Loucy (cell line): ENCODE results near the gene ISLR2.

Experiments
- H2AFZ ChIP-seq: fragments of 200-600 bp; sonication (generic); 2 replicates; pipeline ENCODE4 v1.6.0; 2016; ENCODE audit warnings: antibody characterized with exemption, mild to moderate bottlenecking, low read length, moderate library complexity
- H3F3A ChIP-seq: fragments of 200-600 bp; 2 replicates; pipeline ENCODE4 v1.6.0; 2016; ENCODE audit warnings: antibody characterized with exemption, low read depth, mild to moderate bottlenecking
- H3K27me3 ChIP-seq: fragments of 200-600 bp; sonication (generic); 2 replicates; pipeline ENCODE4 v1.6.1; 2014; ENCODE audit warnings: low read length, mild to moderate bottlenecking; ENCODE audit not compliant: insufficient read depth, poor library complexity, severe bottlenecking
- H3K36me3 ChIP-seq: fragments of 200-600 bp; sonication (generic); 2 replicates; pipeline ENCODE4 v1.6.1; 2016; ENCODE audit warnings: low read length; ENCODE audit not compliant: insufficient read depth
- H3K4me1 ChIP-seq: fragments of 200-600 bp; sonication (generic); 2 replicates; pipeline ENCODE4 v1.5.1; 2014; ENCODE audit warnings: low read length, mild to moderate bottlenecking; ENCODE audit not compliant: insufficient read depth, poor library complexity, severe bottlenecking
- H3K4me2 ChIP-seq: fragments of 200-600 bp; sonication (generic); 2 replicates; pipeline ENCODE4 v1.6.0; 2014; ENCODE audit warnings: antibody characterized with exemption, low read length, low read depth, mild to moderate bottlenecking; ENCODE audit not compliant: poor library complexity, severe bottlenecking
- H3K4me3 ChIP-seq: fragments of 200-600 bp; sonication (generic); 2 replicates; pipeline ENCODE4 v1.5.1; 2014; ENCODE audit warnings: low read length, mild to moderate bottlenecking, mixed read lengths; ENCODE audit not compliant: poor library complexity, severe bottlenecking
- H3K79me2 ChIP-seq: fragments of 200-600 bp; sonication (generic); 2 replicates; pipeline ENCODE4 v1.6.1; 2014; ENCODE audit warnings: low read length; ENCODE audit not compliant: insufficient read depth
- H3K9ac ChIP-seq: fragments of 200-600 bp; sonication (generic); 2 replicates; pipeline ENCODE4 v1.6.0; 2014; ENCODE audit warnings: mild to moderate bottlenecking, low read depth, low read length, moderate library complexity; ENCODE audit not compliant: poor library complexity, severe bottlenecking
- H3K9me2 ChIP-seq: fragments of 200-600 bp; sonication (generic); replicated peaks from 2 replicates; pipeline ENCODE4 v1.6.1; 2016; ENCODE audit warnings: low read depth, low read length, mixed read lengths
- H3K9me3 ChIP-seq: fragments of 200-600 bp; sonication (generic); 2 replicates; pipeline ENCODE4 v1.6.1; 2014; ENCODE audit warnings: mild to moderate bottlenecking, antibody characterized with exemption, low read length, low read depth; ENCODE audit not compliant: insufficient read depth
- H4K20me1 ChIP-seq: fragments of 200-600 bp; sonication (generic); 2 replicates; pipeline ENCODE4 v1.6.0; 2014; ENCODE audit warnings: antibody characterized with exemption, low read length, mild to moderate bottlenecking; ENCODE audit not compliant: insufficient read depth, poor library complexity, severe bottlenecking
- CTCF ChIP-seq: fragments of 200-600 bp; sonication (generic); conservative IDR thresholded peaks from 2 replicates; pipeline ENCODE4 v1.5.1; 2014; ENCODE audit warnings: mild to moderate bottlenecking, antibody characterized with exemption, low read length
- EZH2phosphoT487 ChIP-seq: fragments of 200-600 bp; IDR thresholded peaks from 2 replicates; pipeline ENCODE4 v1.6.1; 2018; ENCODE audit warnings: antibody characterized with exemption, mild to moderate bottlenecking, moderate library complexity, borderline replicate concordance

The ISLR2 gene

GRCh38 chr15:74120426-74120825, 10.0 kb upstream of the ISLR2 start:
- Histone ChIP-seq H3K9me3 (no peaks in the 10 kb centered on the region), H3K27me3 (no peaks in the 10 kb centered on the region), H2AFZ (0 out of 2 replicates have a peak overlapping the region, but pooled peaks have one; percentile 79), H3K9me2 (no peaks in the 10 kb centered on the region), H3K36me3 (no peaks in the 10 kb centered on the region), H3K4me1 (peaks cover 24% of the 10 kb centered on the region), H3K4me2 (no peak overlapping the region), H3K9ac (no peak overlapping the region), H4K20me1 (no peaks in the 10 kb centered on the region), H3K4me3 (no peak overlapping the region), H3F3A (no peaks in the 10 kb centered on the region), H3K79me2 (no peaks in the 10 kb centered on the region)
- TF ChIP-seq EZH2phosphoT487 (no peak), CTCF (no peak)

- Histone ChIP-seq H3F3A (no peaks in the 10 kb centered on the region), H3K27me3 (no peaks in the 10 kb centered on the region), H3K9me2 (no peaks in the 10 kb centered on the region), H2AFZ (peak overlapping the region; percentile 79), H3K9ac (no peak overlapping the region), H4K20me1 (no peaks in the 10 kb centered on the region), H3K4me2 (no peak overlapping the region), H3K4me1 (peaks cover 24% of the 10 kb centered on the region), H3K79me2 (no peaks in the 10 kb centered on the region), H3K4me3 (no peak overlapping the region), H3K36me3 (no peaks in the 10 kb centered on the region), H3K9me3 (no peaks in the 10 kb centered on the region)
- TF ChIP-seq CTCF, result no peak
- no peak for TF ChIP-seq EZH2phosphoT487
Measured at GRCh38 chr15:74121039-74121438, 9.3 kb upstream of the ISLR2 start.

GRCh38 chr15:74121858-74122257, 8.5 kb upstream of the ISLR2 start:
- H3K9ac ChIP-seq, result peak overlapping the region; percentile 62

More at GRCh38 chr15:74121858-74122257, 8.5 kb upstream of the ISLR2 start:
- no peaks in the 10 kb centered on the region for H3K36me3 ChIP-seq
- peaks cover 24% of the 10 kb centered on the region for H3K4me1 ChIP-seq
- H3K9me3 ChIP-seq, result no peaks in the 10 kb centered on the region
- no peaks in the 10 kb centered on the region for H3K79me2 ChIP-seq
- peak overlapping the region; percentile 73 for H3K4me2 ChIP-seq
- H3K4me3 ChIP-seq, result no peak overlapping the region
- H4K20me1 ChIP-seq, result no peaks in the 10 kb centered on the region
- H3K27me3 ChIP-seq, result no peaks in the 10 kb centered on the region
- no peaks in the 10 kb centered on the region for H3F3A ChIP-seq
- no peaks in the 10 kb centered on the region for H3K9me2 ChIP-seq
- H2AFZ ChIP-seq, result 0 out of 2 replicates have a peak overlapping the region, but pooled peaks have one; percentile 76
- TF ChIP-seq CTCF (no peak), EZH2phosphoT487 (no peak)
